ENCODE results near the gene MAP3K12.
"Not testable (repeated sequence)": the region's sequence is repeated elsewhere in the genome, so short reads cannot be mapped to it uniquely, and the experiment has no call there.

Gene MAP3K12, protein sequence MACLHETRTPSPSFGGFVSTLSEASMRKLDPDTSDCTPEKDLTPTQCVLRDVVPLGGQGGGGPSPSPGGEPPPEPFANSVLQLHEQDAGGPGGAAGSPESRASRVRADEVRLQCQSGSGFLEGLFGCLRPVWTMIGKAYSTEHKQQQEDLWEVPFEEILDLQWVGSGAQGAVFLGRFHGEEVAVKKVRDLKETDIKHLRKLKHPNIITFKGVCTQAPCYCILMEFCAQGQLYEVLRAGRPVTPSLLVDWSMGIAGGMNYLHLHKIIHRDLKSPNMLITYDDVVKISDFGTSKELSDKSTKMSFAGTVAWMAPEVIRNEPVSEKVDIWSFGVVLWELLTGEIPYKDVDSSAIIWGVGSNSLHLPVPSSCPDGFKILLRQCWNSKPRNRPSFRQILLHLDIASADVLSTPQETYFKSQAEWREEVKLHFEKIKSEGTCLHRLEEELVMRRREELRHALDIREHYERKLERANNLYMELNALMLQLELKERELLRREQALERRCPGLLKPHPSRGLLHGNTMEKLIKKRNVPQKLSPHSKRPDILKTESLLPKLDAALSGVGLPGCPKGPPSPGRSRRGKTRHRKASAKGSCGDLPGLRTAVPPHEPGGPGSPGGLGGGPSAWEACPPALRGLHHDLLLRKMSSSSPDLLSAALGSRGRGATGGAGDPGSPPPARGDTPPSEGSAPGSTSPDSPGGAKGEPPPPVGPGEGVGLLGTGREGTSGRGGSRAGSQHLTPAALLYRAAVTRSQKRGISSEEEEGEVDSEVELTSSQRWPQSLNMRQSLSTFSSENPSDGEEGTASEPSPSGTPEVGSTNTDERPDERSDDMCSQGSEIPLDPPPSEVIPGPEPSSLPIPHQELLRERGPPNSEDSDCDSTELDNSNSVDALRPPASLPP

GRCh38 chr12:53499266-53500141 is at the start of gene MAP3K12:
Gene MAP3K12 (minus strand): TSS chr12:53499458. CDS start chr12:53487391, 12,067 bp downstream.
- peak; percentile 66 for DNase-seq

GRCh38 chr12:53548354-53548753 is 49.1 kb upstream of the MAP3K12 start:
- not testable (repeated sequence) for DNase-seq

DNA sequence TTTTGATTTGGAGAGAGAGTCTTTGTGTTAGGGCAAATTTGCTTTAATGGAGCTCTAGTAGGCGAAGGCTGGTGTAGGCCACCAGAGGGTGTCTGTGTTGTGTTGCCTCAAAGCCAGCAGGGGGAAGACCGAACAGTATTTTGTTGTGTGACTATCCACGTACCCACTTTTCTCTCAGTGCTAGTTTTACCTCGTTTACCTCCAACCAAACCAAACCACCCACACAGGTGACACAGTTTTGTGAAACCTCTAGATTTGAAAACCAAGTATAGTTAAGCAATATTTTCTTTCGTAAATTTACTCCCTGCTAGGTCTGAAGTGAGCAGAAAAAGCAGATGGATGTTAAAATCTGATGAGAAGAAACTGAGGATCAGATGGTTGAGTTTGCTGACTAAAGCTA is 44.3 kb upstream of the MAP3K12 start:
- DNase-seq: no peak

GRCh38 chr12:53539526-53539925 is 40.3 kb upstream of the MAP3K12 start:
- DNase-seq: no peak

- DNase-seq: no peak
Observed at GRCh38 chr12:53538209-53538689, 39.0 kb upstream of the MAP3K12 start.

- no peak for DNase-seq
Observed at GRCh38 chr12:53536962-53537361, 37.7 kb upstream of the MAP3K12 start.

GRCh38 chr12:53533471-53533870 is 34.2 kb upstream of the MAP3K12 start:
- no peak for DNase-seq

GRCh38 chr12:53532524-53533445 is 33.5 kb upstream of the MAP3K12 start:
- no peak for DNase-seq

DNA sequence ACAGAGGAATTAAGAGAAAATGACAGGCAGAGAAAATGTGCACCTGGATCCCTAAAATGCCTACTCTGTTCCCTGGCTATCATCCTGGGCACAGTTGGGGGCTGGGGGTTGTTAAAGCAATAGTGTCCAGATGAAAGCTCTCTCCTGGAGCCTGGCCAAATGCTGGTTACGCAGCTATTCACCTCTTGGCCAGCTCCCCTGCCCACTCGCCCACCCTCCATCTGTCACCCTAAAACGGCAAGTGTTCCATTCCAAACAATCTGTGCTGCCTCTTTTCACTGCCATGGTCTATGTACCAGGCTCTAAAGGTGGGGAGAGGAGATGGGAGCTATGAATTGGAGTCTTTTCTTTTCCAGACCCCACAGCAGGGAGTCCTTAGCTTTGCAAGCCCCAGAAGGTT is 32.8 kb upstream of the MAP3K12 start:
- no peak for DNase-seq

- no peak for DNase-seq
Observed at GRCh38 chr12:53530920-53531319, 31.7 kb upstream of the MAP3K12 start.

- DNase-seq: no peak
Observed at GRCh38 chr12:53530061-53530460, 30.8 kb upstream of the MAP3K12 start.

- DNase-seq: no peak
Observed at GRCh38 chr12:53524476-53524875, 25.2 kb upstream of the MAP3K12 start.

- no peak for DNase-seq
Observed at GRCh38 chr12:53523131-53523530, 23.9 kb upstream of the MAP3K12 start.

DNA sequence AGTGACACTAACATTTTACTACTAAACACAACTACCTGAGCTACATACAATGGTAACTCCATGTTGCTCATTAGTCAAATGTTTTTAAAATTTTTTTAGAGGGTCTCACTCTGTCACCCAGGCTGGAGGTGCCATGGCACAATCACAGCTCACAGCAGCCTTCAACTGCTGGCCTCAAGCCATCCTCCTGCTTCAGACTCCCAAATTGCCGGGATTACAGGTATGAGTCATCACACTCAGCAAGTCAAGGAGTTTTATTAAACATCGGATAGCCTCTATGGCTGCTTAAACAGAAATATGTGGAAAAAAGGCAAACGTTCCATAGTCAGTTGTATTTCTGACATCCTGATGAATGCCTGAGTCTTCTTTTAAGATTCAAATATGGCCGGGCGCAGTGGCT is 19.1 kb upstream of the MAP3K12 start:
- no peak for DNase-seq

- no peak for DNase-seq
Observed at GRCh38 chr12:53516758-53517455, 17.6 kb upstream of the MAP3K12 start.

DNA sequence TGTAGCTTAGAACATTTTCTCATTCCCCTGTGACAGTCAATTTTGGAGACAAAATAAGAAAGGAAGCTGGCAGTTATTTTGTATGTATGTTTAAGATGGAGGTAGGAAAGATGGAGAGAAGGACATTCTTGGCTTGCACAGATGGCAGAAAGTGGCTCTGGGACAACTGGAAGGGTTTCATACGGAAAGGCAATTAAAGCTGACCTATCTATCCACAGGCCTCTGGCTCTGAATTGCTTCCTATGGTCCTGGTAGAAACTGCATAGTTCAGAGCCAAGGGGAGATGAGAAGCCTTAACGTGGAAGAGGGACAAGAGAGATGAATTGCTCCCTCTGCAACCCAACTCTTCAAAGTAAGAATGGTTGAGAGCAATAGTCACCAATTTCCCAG is 16.0 kb upstream of the MAP3K12 start:
- DNase-seq: no peak

GRCh38 chr12:53514628-53515290 is 15.5 kb upstream of the MAP3K12 start:
- no peak for DNase-seq

GRCh38 chr12:53513712-53514410 is 14.6 kb upstream of the MAP3K12 start:
- DNase-seq: no peak

GRCh38 chr12:53510181-53510812 is 11.0 kb upstream of the MAP3K12 start:
- DNase-seq: no peak
